GM13976 (cell line): Measurements from ENCODE around the gene KCNE4.

Source experiments
- DNase-seq: peaks from one replicate; pipeline ENCODE4 v3.0.0; 2012; ENCODE audit warnings: low spot score
- CTCF ChIP-seq: IDR thresholded peaks from 2 replicates; pipeline ENCODE4 v1.5.1; 2012; ENCODE audit warnings: borderline replicate concordance, mild to moderate bottlenecking; ENCODE audit not compliant: insufficient read depth; ENCODE audit errors: extremely low read depth, missing control alignments, control extremely low read depth
- in situ Hi-C: fragments of 300-500 bp; cut with MboI; formaldehyde crosslinking; loops from one replicate; pipeline ENCODE4 v1.12.0; 2022; ENCODE audit warnings: low sequenced_read_pairs, mixed read lengths, inconsistent platforms; ENCODE audit not compliant: unreplicated experiment

KCNE4 gene

GRCh38 chr2:223065107-223065506 is 13.1 kb downstream of the KCNE4 start:
- no peak for DNase-seq
- in situ Hi-C loops = no loop called here
- TF ChIP-seq CTCF = no peak

- no peak for DNase-seq
- in situ Hi-C loops = no loop called here
- TF ChIP-seq CTCF = no peak
Observed at GRCh38 chr2:223066721-223067120, 14.7 kb downstream of the KCNE4 start.

- in situ Hi-C loops = no loop called here
- no peak for TF ChIP-seq CTCF
- no peak for DNase-seq
Observed at GRCh38 chr2:223068071-223068470, 16.1 kb downstream of the KCNE4 start.

GRCh38 chr2:223069465-223069864 is 17.5 kb downstream of the KCNE4 start:
- in situ Hi-C loops = no loop called here
- no peak for TF ChIP-seq CTCF
- DNase-seq = no peak

GRCh38 chr2:223069988-223070387 is 18.0 kb downstream of the KCNE4 start:
- DNase-seq = no peak
- in situ Hi-C loops = no loop called here
- no peak for TF ChIP-seq CTCF

GRCh38 chr2:223071139-223071538 is 19.1 kb downstream of the KCNE4 start:
- TF ChIP-seq CTCF = no peak
- in situ Hi-C loops = no loop called here
- DNase-seq = no peak

GRCh38 chr2:223072826-223073225 is 20.8 kb downstream of the KCNE4 start:
- in situ Hi-C loops = no loop called here
- no peak for TF ChIP-seq CTCF

More at GRCh38 chr2:223072826-223073225, 20.8 kb downstream of the KCNE4 start:
- DNase-seq = no peak
